Effector CD4-positive, alpha-beta T cell (primary cell): ENCODE data around the gene TENT5C.
"Not testable (repeated sequence)": the region's sequence is repeated elsewhere in the genome, so short reads cannot be mapped to it uniquely, and the experiment has no call there.

ENCODE experiments used
- DNase-seq: peaks from one replicate; pipeline ENCODE4 v3.0.0-alpha.2; 2020
- total RNA-seq: gene quantifications from one replicate; lab custom pipeline; 2026; lab: John Stamatoyannopoulos, UW

TENT5C gene
- 393 reads per million, percentile 97 among the genes with 10 or more reads in this experiment for total RNA-seq

DNA sequence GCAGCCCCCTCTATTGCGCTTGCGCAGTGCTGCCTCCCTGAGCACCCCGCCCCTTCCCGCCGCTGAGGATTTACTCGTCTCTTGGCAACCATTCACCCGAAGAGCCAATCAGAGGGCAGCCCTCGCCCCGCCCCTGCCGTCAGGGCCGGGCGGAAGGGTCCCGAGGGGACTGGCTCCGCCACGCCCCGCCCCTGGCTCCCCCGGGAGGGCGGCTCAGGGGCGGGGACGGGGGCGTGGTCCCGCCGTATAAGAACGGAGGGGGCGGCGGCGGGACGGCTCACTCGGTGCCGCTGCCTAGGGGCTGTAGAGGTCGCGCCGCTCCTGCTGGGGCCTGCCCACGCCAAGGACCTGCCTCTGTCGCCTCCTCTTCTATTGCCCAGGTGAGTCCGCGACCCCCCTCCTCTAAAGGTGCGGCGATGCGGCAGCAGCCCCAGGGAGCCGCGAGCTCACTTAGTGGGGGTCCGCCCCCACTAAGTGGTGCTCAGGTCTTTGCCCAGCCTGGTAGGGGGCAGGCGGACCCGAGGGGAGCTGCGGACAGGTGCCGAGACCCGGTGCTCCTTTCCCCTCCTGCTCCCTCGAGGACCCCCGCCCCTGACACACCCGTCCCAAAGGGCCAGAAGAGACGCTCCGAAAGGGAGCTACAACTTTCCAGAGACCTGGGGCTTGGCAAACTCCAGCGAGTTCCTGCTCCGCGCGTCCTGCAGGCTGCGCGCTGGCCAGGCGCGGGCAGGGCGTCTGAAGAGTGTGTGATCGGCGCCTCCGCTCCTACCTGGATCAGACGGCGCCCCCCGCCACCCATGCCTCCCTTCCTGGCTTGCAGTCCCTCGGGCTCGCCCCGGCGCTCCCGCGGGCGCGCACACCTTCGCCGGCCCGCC, at the start of gene TENT5C:
TSS of gene TENT5C (plus strand) at position 275 of the 875 bp plus-strand sequence. CDS start 16,821 bp downstream, outside the sequence.
- peak; percentile 98 for DNase-seq

GRCh38 chr1:117556341-117556740, 49.5 kb upstream of the TENT5C start:
- DNase-seq, result no peak

GRCh38 chr1:117556976-117557375, 48.9 kb upstream of the TENT5C start:
- no peak for DNase-seq

DNA sequence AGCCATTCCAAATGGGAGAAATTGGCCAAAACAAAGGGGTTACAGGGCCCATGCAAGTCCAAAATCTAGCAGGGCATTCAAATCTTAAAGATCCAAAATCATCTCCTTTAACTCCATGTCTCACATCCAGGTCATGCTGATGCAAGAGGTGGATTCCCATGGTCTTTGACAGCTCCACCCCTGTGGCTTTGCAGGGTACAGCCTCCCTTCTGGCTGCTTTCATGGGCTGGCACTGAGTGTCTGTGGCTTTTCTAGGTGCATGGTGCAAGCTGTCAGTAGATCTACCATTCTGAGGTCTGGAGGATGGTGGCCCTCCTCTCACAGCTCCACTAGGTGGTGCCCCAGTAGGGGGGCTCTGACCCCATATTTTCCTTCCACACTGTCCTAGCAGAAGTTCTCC, 47.4 kb upstream of the TENT5C start:
- DNase-seq, result not testable (repeated sequence)

DNA sequence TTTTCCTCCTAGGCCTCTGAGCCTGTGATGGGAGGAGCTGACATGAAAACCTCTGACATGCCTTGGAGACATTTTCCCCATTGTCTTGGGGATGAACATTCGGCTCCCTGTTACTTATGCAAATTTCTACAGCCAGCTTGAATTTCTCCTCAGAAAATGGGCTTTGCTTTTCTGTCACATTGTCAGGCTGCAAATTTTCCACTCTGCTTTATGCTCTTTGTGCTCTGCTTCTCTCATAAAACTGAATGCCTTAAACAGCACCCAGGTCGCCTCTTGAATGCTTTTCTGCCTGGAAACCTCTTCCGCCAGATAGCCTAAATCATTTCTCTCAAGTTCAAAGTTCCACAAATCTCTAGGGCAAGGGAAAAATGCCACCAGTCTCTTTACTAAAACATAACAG, 46.7 kb upstream of the TENT5C start:
- DNase-seq, result no peak

DNA sequence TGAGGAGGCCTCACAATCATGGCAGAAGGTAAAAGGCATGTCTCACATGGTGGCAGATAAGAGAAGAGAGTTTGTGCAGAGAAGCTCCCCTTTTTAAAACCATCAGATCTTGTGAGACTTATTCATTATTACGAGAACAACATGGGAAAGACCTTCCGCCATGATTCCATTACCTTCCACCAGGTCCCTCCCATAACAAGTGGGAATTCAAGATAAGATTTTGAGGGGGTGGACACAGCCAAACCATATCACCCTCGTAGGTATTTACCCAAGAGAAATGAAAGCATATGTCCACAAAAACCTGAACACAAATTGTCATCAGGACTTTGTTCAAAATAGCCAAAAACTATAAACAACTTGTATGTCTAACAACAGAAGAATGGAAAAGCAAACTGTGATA, 45.9 kb upstream of the TENT5C start:
- DNase-seq, result no peak

DNA sequence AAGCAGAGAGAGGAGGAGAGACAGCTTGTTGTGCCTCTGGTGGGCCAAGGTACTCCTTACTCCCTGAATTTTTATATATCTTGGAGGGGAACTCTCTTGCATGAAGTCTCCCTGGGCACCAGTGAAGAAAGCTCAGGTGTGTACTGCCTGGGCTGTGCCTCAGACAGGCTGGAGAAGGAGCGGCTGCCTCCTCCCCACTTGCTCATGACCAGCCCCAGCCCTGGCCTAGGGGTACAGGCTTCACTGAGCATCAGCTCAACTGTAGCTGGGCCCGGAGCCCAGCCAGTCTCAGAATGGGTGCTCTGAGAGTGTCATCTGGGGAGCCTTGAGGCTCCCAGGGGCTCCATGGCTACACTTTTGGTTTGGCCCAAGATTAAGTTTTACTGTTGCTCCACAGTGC, 44.8 kb upstream of the TENT5C start:
- no peak for DNase-seq

- DNase-seq, result no peak
Observed at GRCh38 chr1:117561551-117561950, 44.3 kb upstream of the TENT5C start.

- no peak for DNase-seq
Observed at GRCh38 chr1:117562581-117563491, 43.0 kb upstream of the TENT5C start.

DNA sequence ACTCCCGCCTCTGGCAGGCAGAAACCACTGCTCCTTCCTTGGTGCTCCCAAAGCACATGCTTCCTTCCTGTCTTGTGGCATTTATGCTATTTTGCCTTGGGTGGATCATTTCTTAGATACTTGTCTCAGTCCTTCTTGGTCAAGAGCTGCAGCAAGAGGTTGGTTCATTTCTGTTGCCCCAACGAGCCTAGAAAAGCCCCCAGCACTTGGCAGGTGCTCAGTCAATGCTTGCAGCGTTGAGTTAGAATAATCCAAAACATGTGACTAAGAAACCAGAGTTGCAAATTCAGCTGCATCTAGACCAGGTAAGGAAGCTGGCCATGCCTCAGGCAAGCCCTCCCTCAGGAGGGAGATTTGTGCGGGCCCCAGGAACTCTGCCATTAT, 42.4 kb upstream of the TENT5C start:
- DNase-seq, result no peak

- no peak for DNase-seq
Observed at GRCh38 chr1:117564227-117565075, 41.4 kb upstream of the TENT5C start.

- DNase-seq, result no peak
Observed at GRCh38 chr1:117565076-117565556, 40.7 kb upstream of the TENT5C start.

GRCh38 chr1:117565745-117566455, 39.9 kb upstream of the TENT5C start:
- DNase-seq, result no peak

DNA sequence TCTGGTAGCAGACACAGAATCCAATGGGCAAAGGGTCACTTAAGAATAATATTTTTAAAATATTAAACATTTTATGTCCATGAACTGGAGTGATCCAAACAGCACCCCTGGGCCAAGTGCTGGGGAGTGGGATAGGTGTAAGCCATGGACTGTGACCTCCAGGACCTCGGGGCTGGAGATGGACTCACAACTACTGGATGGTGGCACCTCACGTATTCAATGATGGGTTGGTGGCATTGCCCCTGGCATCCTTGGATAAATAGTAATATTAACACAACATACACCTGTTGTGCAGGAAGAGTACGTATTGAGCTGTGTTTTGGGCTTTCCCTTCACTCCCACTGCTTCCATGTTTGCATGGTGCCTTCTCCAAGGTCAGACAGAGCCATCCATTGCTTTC, 39.3 kb upstream of the TENT5C start:
- no peak for DNase-seq

DNA sequence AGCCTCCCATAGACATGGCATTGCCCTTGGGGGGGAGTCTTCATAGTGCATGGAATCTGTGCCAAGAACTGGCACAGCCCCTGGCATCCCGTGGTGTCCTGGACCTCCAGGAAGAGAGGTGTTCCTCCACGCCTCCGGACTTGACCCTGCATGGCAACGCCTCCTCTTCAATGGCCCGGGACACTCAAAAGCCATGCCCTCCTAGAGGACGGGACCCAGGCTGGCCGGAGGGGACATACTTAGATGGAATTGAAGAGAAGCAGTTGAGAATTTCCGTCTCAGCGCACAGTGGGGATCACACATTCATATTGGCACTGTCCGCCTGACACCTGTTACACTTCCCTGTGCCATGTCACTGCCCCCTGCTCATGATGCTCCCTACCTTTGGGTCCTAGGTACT, 38.4 kb upstream of the TENT5C start:
- DNase-seq, result no peak

GRCh38 chr1:117567976-117568375, 37.9 kb upstream of the TENT5C start:
- no peak for DNase-seq

DNA sequence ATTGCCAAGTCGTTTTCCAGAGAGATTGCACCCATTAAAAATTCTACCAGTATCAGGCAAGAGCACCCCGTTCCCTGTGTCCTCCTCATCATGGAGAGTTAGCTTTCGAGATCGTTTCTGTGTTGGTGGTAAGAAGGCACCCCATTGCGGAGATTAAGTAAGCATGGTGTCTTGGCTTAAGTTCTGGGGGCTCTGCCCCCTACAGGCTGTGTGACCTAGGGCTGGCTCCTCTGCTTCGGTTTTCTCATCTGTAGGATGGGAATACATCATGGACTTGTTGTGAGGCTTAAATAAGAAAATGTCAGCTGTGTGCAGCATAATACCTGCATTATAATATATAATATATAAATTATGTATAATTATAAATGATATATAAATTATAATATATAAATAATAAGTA, 36.8 kb upstream of the TENT5C start:
- DNase-seq, result no peak

DNA sequence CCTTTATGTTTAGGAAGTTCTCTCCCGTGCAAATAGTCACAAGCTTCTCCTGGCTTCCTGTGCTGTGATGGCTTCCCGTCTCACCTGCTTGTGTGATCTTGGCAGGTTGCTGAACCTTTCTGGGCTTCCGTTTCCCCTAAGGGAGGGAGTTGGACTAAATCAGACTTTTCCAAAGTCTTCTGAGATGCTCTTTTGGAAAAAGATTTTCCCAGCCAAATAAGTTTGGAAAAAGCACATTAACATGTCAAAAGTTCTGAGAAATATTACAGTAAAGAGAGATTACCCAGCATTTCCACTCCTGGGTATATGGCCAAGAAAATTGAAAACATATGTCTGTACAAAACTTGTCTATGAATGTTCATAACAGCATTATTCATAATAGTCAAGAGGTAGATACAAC, 36.0 kb upstream of the TENT5C start:
- no peak for DNase-seq

DNA sequence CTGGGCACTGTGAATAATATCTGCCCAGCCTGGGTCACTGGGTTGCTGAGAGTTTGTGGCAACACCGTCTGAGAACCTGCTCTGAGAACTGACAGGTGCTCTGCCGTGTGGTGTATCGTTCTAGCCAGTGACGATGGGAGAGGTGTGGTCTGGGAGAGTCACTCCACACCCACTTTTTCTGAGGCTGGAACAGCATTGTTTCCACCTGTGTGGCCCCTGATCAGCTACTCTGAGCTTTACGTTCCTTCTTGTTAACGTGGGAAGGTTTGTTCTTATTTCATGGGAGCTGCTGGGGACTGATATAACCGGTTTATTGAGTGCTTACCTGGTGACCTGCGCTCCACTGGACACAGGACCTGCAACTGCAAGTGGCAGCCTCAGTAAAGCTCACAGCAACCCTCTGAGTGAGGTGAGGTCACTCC, 34.8 kb upstream of the TENT5C start:
- no peak for DNase-seq

DNA sequence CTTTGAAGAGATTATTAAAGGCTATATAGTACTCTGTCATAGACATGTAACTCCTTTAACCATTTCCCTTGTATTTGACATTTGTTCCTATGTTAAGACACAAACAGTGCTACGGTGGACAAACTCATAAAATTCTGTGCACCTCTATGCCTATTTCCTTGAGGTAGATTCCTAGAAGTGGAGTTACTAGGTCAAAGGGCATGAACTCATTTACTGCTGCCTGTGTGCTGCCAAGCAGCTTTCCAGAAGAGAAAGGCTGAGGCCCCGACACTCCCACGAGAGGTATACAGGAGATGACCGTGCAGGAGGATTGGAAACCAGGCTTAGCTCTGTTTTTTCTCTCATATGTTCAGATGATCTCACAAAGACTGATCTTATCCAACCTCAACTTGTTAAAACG, 34.4 kb upstream of the TENT5C start:
- DNase-seq, result no peak

GRCh38 chr1:117572546-117572945, 33.3 kb upstream of the TENT5C start:
- DNase-seq, result no peak
